Progenitor cell of endocrine pancreas (in vitro differentiated cells): ENCODE data around the gene GRAMD4. TPM values are rescaled to one million over a fixed set of nuclear protein-coding genes. Genes with fewer than 3 reads are reported as not detected.
A peak's percentile ranks its signal among the peaks of the same experiment; 100 is the strongest.

Experiments
- DNase-seq: peaks from one replicate; pipeline ENCODE4 v3.0.0; 2021; ENCODE audit warnings: low spot score; ENCODE audit not compliant: unreplicated experiment
- H3K27ac Mint-ChIP-seq: 2 replicates; pipeline ENCODE4 v1.8.0; 2021; ENCODE audit warnings: mild to moderate bottlenecking, moderate library complexity, mixed read lengths
- H3K27me3 Mint-ChIP-seq: 2 replicates; pipeline ENCODE4 v1.8.0; 2021; ENCODE audit warnings: mixed read lengths
- H3K36me3 Mint-ChIP-seq: 2 replicates; pipeline ENCODE4 v1.8.0; 2022; ENCODE audit warnings: mixed read lengths; ENCODE audit not compliant: insufficient read depth
- H3K4me1 Mint-ChIP-seq: 2 replicates; pipeline ENCODE4 v1.8.0; 2021; ENCODE audit warnings: low read depth, mixed read lengths
- H3K4me3 Mint-ChIP-seq: 2 replicates; pipeline ENCODE4 v1.8.0; 2021; ENCODE audit warnings: low read depth, mild to moderate bottlenecking, moderate library complexity, mixed read lengths
- H3K9me3 Mint-ChIP-seq: 2 replicates; pipeline ENCODE4 v1.8.0; 2021; ENCODE audit warnings: low read depth, mixed read lengths
- total RNA-seq: library from RNA; stranded (reverse); gene quantifications from 2 replicates; pipeline ENCODE4 v1.2.1, GENCODE V29; 2021
- TF ChIP-seq, protein P1 (sequence below): fragments of 200-600 bp; sonication (generic); IDR thresholded peaks from one replicate; pipeline ENCODE4 v1.5.0; 2021; ENCODE audit warnings: antibody characterized with exemption, mild to moderate bottlenecking; ENCODE audit not compliant: unreplicated experiment

GRAMD4 gene
- total RNA-seq, 1 donor from 2014 or later = 68.8 TPM

DNA sequence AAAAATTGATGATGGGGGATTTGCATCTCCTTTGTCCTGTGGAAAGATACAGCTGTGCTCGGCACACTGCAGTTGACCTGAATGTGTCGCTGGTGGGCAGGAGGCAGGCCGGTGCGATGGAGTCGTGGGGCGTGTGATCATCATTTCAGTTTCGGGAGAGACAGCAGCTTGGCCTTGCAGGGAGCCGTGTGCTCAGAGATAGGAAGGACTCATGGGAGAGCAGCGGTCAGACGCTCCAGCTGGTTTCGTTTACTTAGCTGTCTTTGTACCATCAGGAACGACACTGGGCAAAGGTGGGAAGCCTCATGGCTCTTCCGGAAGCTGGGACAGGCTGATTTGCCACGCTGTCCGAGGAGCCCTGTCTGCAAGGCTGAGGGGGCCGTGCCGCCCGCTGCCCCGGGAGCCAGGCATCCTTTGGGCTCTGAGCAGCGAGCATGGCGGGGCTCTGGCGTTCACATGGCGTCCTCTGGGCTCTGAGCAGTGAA lies 32.7 kb downstream of the GRAMD4 start:
- DNase-seq = no peak
- H3K36me3 Mint-ChIP-seq = no peaks in the 10 kb centered on the region
- H3K4me1 Mint-ChIP-seq = peaks cover 21% of the 10 kb centered on the region
- TF ChIP-seq, protein P1, sequence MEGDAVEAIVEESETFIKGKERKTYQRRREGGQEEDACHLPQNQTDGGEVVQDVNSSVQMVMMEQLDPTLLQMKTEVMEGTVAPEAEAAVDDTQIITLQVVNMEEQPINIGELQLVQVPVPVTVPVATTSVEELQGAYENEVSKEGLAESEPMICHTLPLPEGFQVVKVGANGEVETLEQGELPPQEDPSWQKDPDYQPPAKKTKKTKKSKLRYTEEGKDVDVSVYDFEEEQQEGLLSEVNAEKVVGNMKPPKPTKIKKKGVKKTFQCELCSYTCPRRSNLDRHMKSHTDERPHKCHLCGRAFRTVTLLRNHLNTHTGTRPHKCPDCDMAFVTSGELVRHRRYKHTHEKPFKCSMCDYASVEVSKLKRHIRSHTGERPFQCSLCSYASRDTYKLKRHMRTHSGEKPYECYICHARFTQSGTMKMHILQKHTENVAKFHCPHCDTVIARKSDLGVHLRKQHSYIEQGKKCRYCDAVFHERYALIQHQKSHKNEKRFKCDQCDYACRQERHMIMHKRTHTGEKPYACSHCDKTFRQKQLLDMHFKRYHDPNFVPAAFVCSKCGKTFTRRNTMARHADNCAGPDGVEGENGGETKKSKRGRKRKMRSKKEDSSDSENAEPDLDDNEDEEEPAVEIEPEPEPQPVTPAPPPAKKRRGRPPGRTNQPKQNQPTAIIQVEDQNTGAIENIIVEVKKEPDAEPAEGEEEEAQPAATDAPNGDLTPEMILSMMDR = no peak
- H3K27ac Mint-ChIP-seq = peak overlapping the region; percentile 93
- peaks cover 4% of the 10 kb centered on the region for H3K9me3 Mint-ChIP-seq
- H3K27me3 Mint-ChIP-seq = no peaks in the 10 kb centered on the region
- H3K4me3 Mint-ChIP-seq = no peak overlapping the region

DNA sequence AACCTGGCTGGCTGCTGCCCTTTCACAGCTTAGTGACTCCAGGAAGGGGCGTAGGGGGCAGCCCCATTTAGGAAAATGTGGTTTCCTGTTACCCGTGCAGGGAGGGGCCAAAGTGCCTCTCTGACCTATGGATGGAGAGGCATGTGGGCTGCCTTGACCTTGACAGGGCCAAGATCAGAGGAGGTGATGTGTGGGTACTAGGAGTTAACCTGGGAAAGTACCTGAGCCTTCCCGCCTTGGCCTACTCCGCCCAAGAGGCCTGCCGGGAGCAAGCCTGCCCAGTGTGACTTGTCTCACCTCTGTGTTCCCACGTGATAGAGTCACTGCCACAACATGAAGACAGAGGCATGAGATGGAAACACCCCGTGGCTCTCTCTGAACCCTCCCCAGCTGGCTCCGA lies 33.4 kb downstream of the GRAMD4 start:
- no peaks in the 10 kb centered on the region for H3K27me3 Mint-ChIP-seq
- H3K4me3 Mint-ChIP-seq = no peak overlapping the region
- no peak for DNase-seq
- H3K36me3 Mint-ChIP-seq = no peaks in the 10 kb centered on the region
- no peak overlapping the region for H3K27ac Mint-ChIP-seq
- peaks cover 21% of the 10 kb centered on the region for H3K4me1 Mint-ChIP-seq
- no peaks in the 10 kb centered on the region for H3K9me3 Mint-ChIP-seq
- TF ChIP-seq, protein P1 = no peak

DNA sequence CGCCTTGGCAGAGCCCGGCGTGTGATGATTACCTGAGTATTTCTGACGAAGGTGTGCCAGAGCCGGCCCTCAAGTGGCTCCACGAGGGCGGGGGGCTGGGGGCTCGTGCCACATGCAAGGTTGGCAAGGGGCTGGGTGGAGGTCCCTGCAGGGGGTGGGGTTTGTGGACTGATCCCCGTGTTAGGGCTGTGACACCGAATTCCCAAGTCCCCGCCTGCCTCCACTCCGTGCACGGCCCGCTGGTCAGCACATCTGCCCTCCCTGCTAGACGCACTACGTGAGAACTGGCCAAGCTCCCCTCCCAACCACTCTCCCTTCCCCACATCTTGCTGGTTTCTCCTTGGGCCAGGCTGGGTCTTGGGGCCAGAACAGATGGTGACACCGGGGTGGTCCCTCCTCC lies 34.2 kb downstream of the GRAMD4 start:
- H3K36me3 Mint-ChIP-seq = no peaks in the 10 kb centered on the region
- TF ChIP-seq, protein P1 = no peak
- no peak overlapping the region for H3K27ac Mint-ChIP-seq
- H3K9me3 Mint-ChIP-seq = no peaks in the 10 kb centered on the region
- DNase-seq = no peak
- peaks cover 20% of the 10 kb centered on the region for H3K4me1 Mint-ChIP-seq
- H3K4me3 Mint-ChIP-seq = no peak overlapping the region
- no peaks in the 10 kb centered on the region for H3K27me3 Mint-ChIP-seq

DNA sequence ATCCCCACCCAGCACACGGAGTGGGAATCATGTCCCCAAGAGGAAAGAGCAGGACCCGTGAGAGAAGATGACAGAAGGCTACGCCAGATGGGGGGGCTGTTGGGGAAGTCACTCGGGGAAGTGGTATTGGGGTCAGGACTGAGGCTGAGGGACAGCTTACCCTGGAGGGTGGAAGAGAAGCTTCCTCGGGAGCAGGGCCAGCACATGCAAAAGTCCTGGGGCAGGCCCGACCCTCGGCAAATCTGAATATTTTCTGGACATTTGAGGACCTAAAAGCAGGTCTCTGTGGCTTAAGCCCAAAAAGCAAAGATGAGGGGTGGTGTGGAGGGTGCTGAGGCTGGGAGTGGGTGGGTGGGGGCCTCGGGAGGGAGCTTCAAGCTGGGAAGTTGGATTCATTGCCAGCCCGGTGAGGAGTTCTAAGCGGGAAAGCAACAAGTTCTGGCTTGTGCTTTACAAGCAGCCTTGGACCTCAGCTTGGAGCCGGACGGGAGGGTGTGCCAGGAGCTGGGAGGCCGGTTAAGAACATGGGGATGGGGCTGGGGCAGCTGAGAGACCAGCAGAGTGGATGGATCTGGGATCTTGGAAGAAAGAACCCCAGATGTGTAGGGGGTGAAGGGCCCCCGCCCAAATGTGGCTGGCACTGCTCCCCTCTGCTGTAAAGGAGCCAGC lies 34.9 kb downstream of the GRAMD4 start:
- TF ChIP-seq, protein P1 = no peak
- H3K36me3 Mint-ChIP-seq = no peaks in the 10 kb centered on the region
- H3K4me3 Mint-ChIP-seq = no peak overlapping the region
- no peaks in the 10 kb centered on the region for H3K9me3 Mint-ChIP-seq
- no peak for DNase-seq
- no peaks in the 10 kb centered on the region for H3K27me3 Mint-ChIP-seq
- H3K27ac Mint-ChIP-seq = no peak overlapping the region
- peaks cover 16% of the 10 kb centered on the region for H3K4me1 Mint-ChIP-seq

GRCh38 chr22:46655861-46656608 lies 35.8 kb downstream of the GRAMD4 start:
- Mint-ChIP-seq H3K27ac (no peak overlapping the region), H3K9me3 (no peaks in the 10 kb centered on the region), H3K4me3 (no peak overlapping the region), H3K27me3 (no peaks in the 10 kb centered on the region), H3K4me1 (peaks cover 17% of the 10 kb centered on the region), H3K36me3 (no peaks in the 10 kb centered on the region)
- no peak for DNase-seq
- TF ChIP-seq, protein P1 = no peak
